Neural progenitor cell (in vitro differentiated cells): ENCODE data around the gene ABCC9. TPM values are rescaled to one million over a fixed set of nuclear protein-coding genes. Genes with fewer than 3 reads are reported as not detected.

Experiments used
- DNase-seq: peaks from one replicate; pipeline ENCODE4 v3.0.0-alpha.2; 2016; ENCODE audit warnings: low spot score
- H2AFZ ChIP-seq: fragments of 200-600 bp; sonication (generic); replicated peaks from 2 replicates; pipeline ENCODE4 v1.6.1; 2016; ENCODE audit warnings: antibody characterized with exemption
- H3F3A ChIP-seq: fragments of 200-600 bp; sonication (generic); 2 replicates; pipeline ENCODE4 v1.6.1; 2016; ENCODE audit warnings: antibody characterized with exemption, low read depth
- H3K27ac ChIP-seq: fragments of 200-600 bp; sonication (generic); 2 replicates; pipeline ENCODE4 v1.5.1; 2016; ENCODE audit warnings: mild to moderate bottlenecking
- H3K27me3 ChIP-seq: fragments of 200-600 bp; sonication (generic); 2 replicates; pipeline ENCODE4 v1.6.1; 2016; ENCODE audit warnings: mild to moderate bottlenecking, moderate library complexity
- H3K36me3 ChIP-seq: fragments of 200-600 bp; sonication (generic); 2 replicates; pipeline ENCODE4 v1.5.1; 2016
- H3K4me1 ChIP-seq: fragments of 200-600 bp; sonication (generic); 2 replicates; pipeline ENCODE4 v1.6.1; 2016; ENCODE audit warnings: mixed run types
- H3K4me2 ChIP-seq: fragments of 200-600 bp; sonication (generic); 2 replicates; pipeline ENCODE4 v1.6.1; 2016
- H3K4me3 ChIP-seq: fragments of 200-600 bp; sonication (generic); 2 replicates; pipeline ENCODE4 v1.5.1; 2016
- H3K79me2 ChIP-seq: fragments of 200-600 bp; sonication (generic); 2 replicates; pipeline ENCODE4 v1.6.1; 2016; ENCODE audit warnings: low read depth
- H3K9ac ChIP-seq: fragments of 200-600 bp; sonication (generic); 2 replicates; pipeline ENCODE4 v1.6.1; 2016
- H3K9me3 ChIP-seq: fragments of 200-600 bp; sonication (generic); 2 replicates; pipeline ENCODE4 v1.5.1; 2016; ENCODE audit warnings: low read depth
- H4K20me1 ChIP-seq: fragments of 200-600 bp; sonication (generic); 2 replicates; pipeline ENCODE4 v1.6.1; 2016; ENCODE audit warnings: low read depth
- H3K27ac Mint-ChIP-seq: 3 replicates; pipeline ENCODE4 v1.8.0; 2021; ENCODE audit warnings: mixed read lengths
- H3K27me3 Mint-ChIP-seq: 2 replicates; pipeline ENCODE4 v1.8.0; 2022; ENCODE audit warnings: low read depth, mild to moderate bottlenecking, inconsistent platforms, moderate library complexity, mixed read lengths; ENCODE audit not compliant: insufficient read depth
- H3K36me3 Mint-ChIP-seq: 3 replicates; pipeline ENCODE4 v1.8.0; 2021; ENCODE audit warnings: mixed read lengths
- H3K4me1 Mint-ChIP-seq: 3 replicates; pipeline ENCODE4 v1.8.0; 2021; ENCODE audit warnings: mixed read lengths
- H3K4me3 Mint-ChIP-seq: 3 replicates; pipeline ENCODE4 v1.8.0; 2021; ENCODE audit warnings: mild to moderate bottlenecking, moderate library complexity, mixed read lengths
- H3K9me3 Mint-ChIP-seq: 3 replicates; pipeline ENCODE4 v1.8.0; 2020; ENCODE audit warnings: mixed read lengths
- CTCF ChIP-seq: fragments of 200-600 bp; sonication (generic); IDR thresholded peaks from 2 replicates; pipeline ENCODE4 v1.5.1; 2017; ENCODE audit warnings: antibody characterized with exemption, mild to moderate bottlenecking
- EZH2 ChIP-seq: fragments of 200-600 bp; sonication (generic); IDR thresholded peaks from 2 replicates; pipeline ENCODE4 v1.6.1; 2017; ENCODE audit warnings: antibody characterized with exemption, mild to moderate bottlenecking, moderate library complexity
- EZH2phosphoT487 ChIP-seq: fragments of 200-600 bp; sonication (generic); IDR thresholded peaks from 2 replicates; pipeline ENCODE4 v1.6.1; 2017; ENCODE audit warnings: antibody characterized with exemption
- total RNA-seq: library from RNA; depleted of rRNA; stranded (reverse); fragments of >200 nt; gene quantifications from 2 replicates; pipeline ENCODE4 v1.2.3, GENCODE V29; 2015; ENCODE audit warnings: low replicate concordance

ABCC9 gene
- total RNA-seq, 1 donor from 2014 or later: not detected

DNA sequence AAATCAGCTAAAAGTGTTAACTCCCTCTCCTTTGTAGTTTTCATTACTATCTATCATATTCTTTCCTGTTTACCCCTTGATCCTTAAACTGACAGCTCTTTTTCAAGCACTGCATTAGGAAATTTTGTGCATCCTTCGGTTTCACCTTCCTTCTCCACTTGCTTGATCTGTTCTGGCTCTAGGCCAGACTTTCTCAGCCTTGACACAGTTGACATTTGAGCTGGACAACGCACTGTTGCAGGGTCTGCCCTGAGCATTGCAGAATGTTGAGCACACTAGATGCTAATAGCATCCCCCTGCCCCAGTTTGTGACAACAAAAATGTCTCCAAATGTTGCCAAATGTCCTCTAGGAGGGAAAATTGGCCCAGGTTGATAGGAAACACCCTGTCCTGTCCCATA, 91.3 kb downstream of the ABCC9 start:
- Histone ChIP-seq H3K9me3 (no peaks in the 10 kb centered on the region), H3K36me3 (no peaks in the 10 kb centered on the region), H3K27me3 (no peaks in the 10 kb centered on the region), H3K4me3 (no peak overlapping the region), H3K27ac (no peak overlapping the region), H3K79me2 (no peaks in the 10 kb centered on the region), H3K4me2 (no peak overlapping the region), H3K9ac (no peak overlapping the region), H2AFZ (no peak overlapping the region), H3F3A (no peaks in the 10 kb centered on the region), H3K4me1 (no peaks in the 10 kb centered on the region), H4K20me1 (no peaks in the 10 kb centered on the region)
- H3K27ac Mint-ChIP-seq: no peak overlapping the region
- TF ChIP-seq EZH2 (no peak), EZH2phosphoT487 (no peak), CTCF (no peak)
- H3K27me3 Mint-ChIP-seq: no peaks in the 10 kb centered on the region
- no peak overlapping the region for H3K4me3 Mint-ChIP-seq
- H3K9me3 Mint-ChIP-seq: no peaks in the 10 kb centered on the region
- H3K4me1 Mint-ChIP-seq: no peaks in the 10 kb centered on the region
- no peak for DNase-seq
- no peaks in the 10 kb centered on the region for H3K36me3 Mint-ChIP-seq

DNA sequence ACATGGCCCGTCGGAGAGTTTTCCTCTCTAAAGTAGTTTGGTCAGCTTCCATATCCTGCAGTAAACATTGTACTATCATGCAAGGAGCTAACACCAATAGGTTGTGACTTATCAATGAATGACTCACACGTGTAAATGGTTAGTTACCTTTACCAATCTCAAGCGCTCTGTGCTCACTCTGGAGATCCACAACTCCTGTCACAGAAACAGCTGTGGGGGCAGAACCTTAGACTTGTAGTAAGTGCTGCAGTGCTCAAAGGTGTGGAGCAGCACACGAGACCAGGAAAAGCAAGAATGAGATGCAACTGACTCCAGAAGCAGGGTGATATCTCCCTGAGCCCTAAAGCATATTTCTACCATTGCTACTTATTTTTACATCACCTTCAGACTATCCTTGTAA, 93.0 kb downstream of the ABCC9 start:
- TF ChIP-seq EZH2phosphoT487 (no peak), CTCF (no peak), EZH2 (no peak)
- H3K4me1 Mint-ChIP-seq: no peaks in the 10 kb centered on the region
- no peaks in the 10 kb centered on the region for H3K27me3 Mint-ChIP-seq

GRCh38 chr12:21843795-21844194, 97.4 kb downstream of the ABCC9 start:
- no peak for TF ChIP-seq CTCF
- TF ChIP-seq EZH2: no peak
- no peak for TF ChIP-seq EZH2phosphoT487
- no peak overlapping the region for H3K4me3 ChIP-seq
- Mint-ChIP-seq H3K27me3 (no peaks in the 10 kb centered on the region), H3K4me1 (no peaks in the 10 kb centered on the region), H3K9me3 (no peaks in the 10 kb centered on the region), H3K27ac (no peak overlapping the region), H3K4me3 (no peak overlapping the region), H3K36me3 (no peaks in the 10 kb centered on the region)
- H3K27ac ChIP-seq: no peak overlapping the region
- no peak overlapping the region for H3K4me2 ChIP-seq
- DNase-seq: no peak
- no peak overlapping the region for H3K9ac ChIP-seq
- H3K4me1 ChIP-seq: no peaks in the 10 kb centered on the region
- H3K27me3 ChIP-seq: no peaks in the 10 kb centered on the region
- H3F3A ChIP-seq: no peaks in the 10 kb centered on the region
- H3K36me3 ChIP-seq: no peaks in the 10 kb centered on the region
- no peaks in the 10 kb centered on the region for H3K79me2 ChIP-seq
- H4K20me1 ChIP-seq: no peaks in the 10 kb centered on the region
- no peak overlapping the region for H2AFZ ChIP-seq
- H3K9me3 ChIP-seq: no peaks in the 10 kb centered on the region

More for the DNA sequence above, 93.0 kb downstream of the ABCC9 start:
- no peak overlapping the region for H3K9ac ChIP-seq
- H4K20me1 ChIP-seq: no peaks in the 10 kb centered on the region
- no peaks in the 10 kb centered on the region for H3K9me3 Mint-ChIP-seq
- H3K4me3 Mint-ChIP-seq: no peak overlapping the region
- no peak overlapping the region for H3K27ac ChIP-seq
- H3K4me3 ChIP-seq: no peak overlapping the region
- no peaks in the 10 kb centered on the region for H3K9me3 ChIP-seq
- H3K4me1 ChIP-seq: no peaks in the 10 kb centered on the region
- H2AFZ ChIP-seq: no peak overlapping the region
- H3K36me3 Mint-ChIP-seq: no peaks in the 10 kb centered on the region
- H3K79me2 ChIP-seq: no peaks in the 10 kb centered on the region
- H3K36me3 ChIP-seq: no peaks in the 10 kb centered on the region
- no peak overlapping the region for H3K27ac Mint-ChIP-seq
- no peaks in the 10 kb centered on the region for H3F3A ChIP-seq
- H3K27me3 ChIP-seq: no peaks in the 10 kb centered on the region
- H3K4me2 ChIP-seq: no peak overlapping the region
- no peak for DNase-seq
